Peyer's patch (tissue), 4 donors: ENCODE measurements around the gene ARHGAP15.

Experiments used
- CTCF ChIP-seq, 6 experiments: fragments of 450-650 bp in 4 of 6; fragments of 200-600 bp in 2 of 6; sonication (generic) in 1 of 6; IDR thresholded peaks; one replicate each; pipeline ENCODE4 v1.5.1; 2017 to 2019; ENCODE audit warnings: antibody characterized with exemption in 6 of 6, mild to moderate bottlenecking in 3 of 6, moderate library complexity in 1 of 6
- POLR2A ChIP-seq, 2 donors: fragments of 450-650 bp; IDR thresholded peaks; one replicate each; pipeline ENCODE4 v1.5.1; 2017; ENCODE audit warnings: antibody characterized with exemption in 2 of 2, mild to moderate bottlenecking in 2 of 2, moderate library complexity in 2 of 2

DNA sequence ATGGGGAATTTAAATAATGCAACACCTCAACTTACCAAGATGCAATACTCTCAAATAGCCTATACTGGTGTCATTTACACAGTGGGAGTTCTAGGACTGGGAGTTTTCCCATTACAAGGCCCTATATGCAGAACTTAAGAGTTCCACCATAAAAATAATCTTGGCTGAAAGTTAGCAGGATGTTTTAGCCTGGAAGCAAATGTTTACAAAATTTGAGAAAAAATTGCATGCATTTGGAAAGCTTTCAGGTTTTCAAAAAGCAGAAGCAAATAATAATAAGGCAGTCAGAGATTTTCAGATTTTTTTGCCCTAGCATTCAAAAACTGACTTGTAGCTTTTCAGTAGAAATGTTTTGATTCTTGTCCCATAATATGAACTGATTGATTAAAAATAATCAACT lies 397.3 kb downstream of the ARHGAP15 start:
- no peak for TF ChIP-seq POLR2A (IDR thresholded peaks at IDR 0.05)
- no peak for TF ChIP-seq CTCF (IDR thresholded peaks at IDR 0.05)
